GM21528 (cell line): ENCODE results near the gene TBC1D5.

Experiments used
- ATAC-seq: cut with Tn5 transposase; IDR thresholded peaks from one replicate; pipeline ENCODE4 v1.9.1; 2021; ENCODE audit warnings: mild to moderate bottlenecking, moderate library complexity; ENCODE audit not compliant: unreplicated experiment, low FRiP score

Gene TBC1D5

GRCh38 chr3:17260257-17260656, 482.2 kb downstream of the TBC1D5 start:
- no peak for ATAC-seq

- ATAC-seq = no peak
Observed at GRCh38 chr3:17259685-17260084, 482.7 kb downstream of the TBC1D5 start.

GRCh38 chr3:17258823-17259436, 483.5 kb downstream of the TBC1D5 start:
- no peak for ATAC-seq

- ATAC-seq = no peak
Observed at GRCh38 chr3:17257269-17257668, 485.2 kb downstream of the TBC1D5 start.

DNA sequence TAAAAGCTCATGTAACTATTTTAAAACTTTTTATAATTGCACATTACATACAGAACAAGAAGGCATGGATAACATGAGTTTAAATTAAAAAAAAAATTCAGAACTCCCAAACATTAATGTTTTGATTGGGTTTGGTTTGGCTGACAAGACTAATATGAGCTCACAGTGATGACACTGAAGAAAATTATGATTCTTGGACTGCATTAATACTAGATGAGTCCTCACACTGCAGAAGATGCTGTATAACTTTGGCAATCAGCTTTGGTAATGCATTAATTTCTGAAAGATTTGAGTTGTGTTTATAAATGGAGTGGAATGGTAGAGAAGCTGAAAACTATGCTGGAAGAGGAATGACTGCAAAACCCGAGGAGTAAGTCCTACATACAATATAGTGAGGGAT, 498.8 kb downstream of the TBC1D5 start:
- ATAC-seq = no peak

- no peak for ATAC-seq
Observed at GRCh38 chr3:17239417-17239816, 503.0 kb downstream of the TBC1D5 start.

- no peak for ATAC-seq
Observed at GRCh38 chr3:17238023-17238422, 504.4 kb downstream of the TBC1D5 start.

GRCh38 chr3:17235310-17235709, 507.1 kb downstream of the TBC1D5 start:
- no peak for ATAC-seq

DNA sequence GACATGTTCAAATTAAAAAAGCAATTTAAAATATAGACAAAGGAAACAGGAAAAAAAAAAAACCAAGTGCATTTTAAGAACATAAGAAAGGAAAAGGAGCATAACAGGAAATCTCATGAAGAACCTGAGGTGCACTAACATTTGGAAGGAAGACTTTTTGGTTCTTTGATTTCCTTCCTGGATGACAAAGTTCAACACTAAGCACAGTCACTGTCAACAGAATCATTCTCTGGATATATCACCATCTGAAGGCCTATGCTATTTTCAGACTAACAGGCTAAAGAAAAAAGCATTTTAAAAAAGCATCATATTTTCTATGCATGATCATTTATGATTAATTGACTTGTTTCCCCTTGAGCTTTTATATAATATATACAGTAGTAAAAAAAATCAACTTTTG, 508.0 kb downstream of the TBC1D5 start:
- ATAC-seq = no peak

DNA sequence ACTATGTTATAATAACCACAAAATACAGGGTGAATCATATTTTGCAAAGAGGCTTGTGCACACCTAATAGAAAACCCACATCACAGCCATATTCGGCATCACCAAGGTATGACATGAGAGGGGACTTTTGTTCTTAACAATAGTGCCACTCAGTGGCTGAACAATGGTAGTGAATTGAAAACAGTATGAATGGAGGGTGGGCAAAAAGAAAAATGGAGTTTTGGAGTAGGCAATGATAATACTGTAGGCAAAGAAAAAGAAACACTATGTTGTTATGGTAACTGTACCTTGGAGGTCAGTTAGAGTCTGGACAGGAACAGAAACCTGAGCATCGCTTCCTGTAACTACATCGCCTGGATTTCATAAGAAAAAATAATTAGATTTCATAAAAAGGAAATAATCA, 509.0 kb downstream of the TBC1D5 start:
- ATAC-seq = peak; percentile 84

- no peak for ATAC-seq
Observed at GRCh38 chr3:17232442-17232841, 510.0 kb downstream of the TBC1D5 start.

- ATAC-seq = no peak
Observed at GRCh38 chr3:17231537-17232261, 510.7 kb downstream of the TBC1D5 start.

DNA sequence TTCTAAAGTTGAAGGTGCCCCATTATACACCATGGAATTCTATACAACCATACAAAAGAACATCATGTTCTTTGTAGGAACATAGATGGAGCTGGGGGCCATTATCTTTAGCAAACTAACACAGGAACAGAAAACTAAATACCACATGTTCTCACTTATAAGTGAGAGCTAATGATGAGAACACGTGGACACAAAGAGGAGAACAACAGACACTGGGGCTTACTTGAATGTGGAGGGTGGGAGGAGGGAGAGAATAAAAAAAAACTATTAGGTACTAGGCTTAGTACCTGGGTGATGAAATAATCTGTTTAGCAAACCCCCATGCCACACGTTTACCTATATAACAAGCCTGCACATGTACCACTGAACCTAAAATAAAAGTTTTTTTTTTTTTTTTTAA, 515.0 kb downstream of the TBC1D5 start:
- ATAC-seq = no peak

- ATAC-seq = no peak
Observed at GRCh38 chr3:17221529-17221928, 520.9 kb downstream of the TBC1D5 start.

- ATAC-seq = no peak
Observed at GRCh38 chr3:17219593-17219992, 522.8 kb downstream of the TBC1D5 start.

DNA sequence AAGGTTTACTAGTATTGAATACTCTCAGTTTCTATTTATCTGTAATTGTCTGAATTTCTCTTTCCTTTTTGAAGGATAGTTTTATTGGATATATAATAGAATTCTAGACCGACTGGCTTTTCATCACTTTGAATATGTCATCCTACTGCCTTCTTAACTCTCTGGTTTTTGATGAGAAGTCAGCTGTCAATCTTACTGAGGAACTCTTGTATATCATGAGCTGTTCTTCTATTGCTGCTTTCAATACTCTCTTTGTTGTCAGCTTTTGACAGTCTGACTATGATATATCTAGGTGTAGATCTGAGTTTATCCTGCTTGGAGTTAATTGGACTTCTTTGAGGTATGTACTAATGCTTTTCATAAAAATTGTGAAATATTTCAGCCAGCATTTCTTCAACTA, 523.8 kb downstream of the TBC1D5 start:
- ATAC-seq = no peak

DNA sequence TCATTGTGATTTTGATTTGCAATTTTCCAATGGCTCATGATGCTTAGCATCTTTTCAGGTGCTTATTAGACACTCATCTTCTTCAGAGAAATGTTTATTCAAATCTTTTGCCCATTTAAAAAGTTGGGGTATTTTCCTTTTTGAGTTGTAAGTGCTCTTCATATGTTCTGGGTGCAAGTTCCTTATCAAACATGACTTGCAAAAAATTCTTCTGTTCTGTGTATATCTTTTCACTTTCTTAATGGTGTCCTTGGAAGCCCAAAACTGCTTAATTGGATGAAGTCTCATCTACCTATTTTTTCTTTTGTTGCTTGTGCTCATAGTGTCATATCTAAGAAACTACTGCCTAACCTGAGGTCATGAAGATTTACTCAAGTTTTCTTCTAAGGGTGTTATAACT, 524.8 kb downstream of the TBC1D5 start:
- ATAC-seq = no peak

- no peak for ATAC-seq
Observed at GRCh38 chr3:17213102-17213501, 529.3 kb downstream of the TBC1D5 start.

DNA sequence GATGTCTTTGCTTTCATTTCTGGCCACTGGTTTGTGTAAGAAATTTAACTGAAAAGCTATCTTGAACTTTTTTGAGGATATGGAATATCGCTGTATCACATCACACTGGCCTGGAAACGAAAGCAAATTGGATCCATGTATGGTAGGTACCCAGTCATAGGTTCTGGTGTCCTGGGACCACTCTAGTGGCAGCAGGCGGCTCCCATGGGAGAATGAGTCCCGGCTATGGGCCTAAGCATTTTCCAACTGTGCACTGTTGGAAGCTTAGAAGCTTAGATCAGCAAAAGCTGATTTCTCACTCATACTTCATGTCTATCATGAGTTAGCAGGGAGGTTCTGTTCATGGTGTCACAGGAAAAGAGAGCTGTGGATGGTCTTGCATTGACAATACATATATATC, 534.5 kb downstream of the TBC1D5 start:
- ATAC-seq = no peak

- ATAC-seq = no peak
Observed at GRCh38 chr3:17207019-17207418, 535.4 kb downstream of the TBC1D5 start.

- no peak for ATAC-seq
Observed at GRCh38 chr3:17204049-17204650, 538.3 kb downstream of the TBC1D5 start.

DNA sequence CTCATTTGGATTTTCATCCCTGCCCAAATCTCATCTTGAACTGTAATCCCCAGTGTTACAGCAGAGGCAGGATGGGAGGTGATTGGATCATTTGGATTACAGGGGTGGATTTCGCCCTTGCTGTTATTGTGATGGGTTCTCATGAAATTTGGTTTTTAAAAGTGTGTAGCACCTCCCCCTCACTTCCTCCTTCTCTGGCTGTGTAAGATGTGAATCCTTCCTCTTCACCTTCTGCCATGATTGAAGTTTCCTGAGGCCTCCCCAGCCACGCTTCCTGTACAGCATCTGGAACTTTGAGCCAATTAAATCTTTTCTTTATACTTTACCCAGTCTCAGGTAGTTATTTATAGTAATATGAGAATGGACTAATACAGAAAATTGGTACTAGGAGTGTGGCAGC, 540.9 kb downstream of the TBC1D5 start:
- no peak for ATAC-seq
